HG02973 (cell line): ENCODE data around the gene AQP1.

Experiments used
- ATAC-seq: cut with Tn5 transposase; IDR thresholded peaks from one replicate; pipeline ENCODE4 v1.9.1; 2021; ENCODE audit warnings: moderate library complexity; ENCODE audit not compliant: unreplicated experiment

AQP1 gene

GRCh38 chr7:30933124-30933974, 21.7 kb downstream of the AQP1 start:
- no peak for ATAC-seq

- ATAC-seq = no peak
These were observed 22.6 kb downstream of the AQP1 start for GRCh38 chr7:30934225-30934624.

GRCh38 chr7:30934732-30935568, 23.3 kb downstream of the AQP1 start:
- no peak for ATAC-seq

GRCh38 chr7:30935569-30935877, 23.9 kb downstream of the AQP1 start:
- ATAC-seq = no peak

- ATAC-seq = no peak
These were observed 25.1 kb downstream of the AQP1 start for GRCh38 chr7:30936650-30937245.

GRCh38 chr7:30937416-30937815, 25.8 kb downstream of the AQP1 start:
- no peak for ATAC-seq

GRCh38 chr7:30938435-30939316, 27.0 kb downstream of the AQP1 start:
- peak; percentile 75 for ATAC-seq

- no peak for ATAC-seq
These were observed 30.1 kb downstream of the AQP1 start for GRCh38 chr7:30941582-30942323.

- no peak for ATAC-seq
These were observed 38.5 kb downstream of the AQP1 start for GRCh38 chr7:30950197-30950596.

GRCh38 chr7:30954914-30955313, 43.3 kb downstream of the AQP1 start:
- ATAC-seq = no peak

GRCh38 chr7:30956704-30957103, 45.1 kb downstream of the AQP1 start:
- no peak for ATAC-seq

GRCh38 chr7:30963842-30964241, 52.2 kb downstream of the AQP1 start, which contains the start of gene GHRHR:
Gene GHRHR (plus strand): TSS chr7:30963953. CDS start chr7:30964069, 116 bp downstream.
- no peak for ATAC-seq

GRCh38 chr7:30965372-30965771, 53.7 kb downstream of the AQP1 start:
- ATAC-seq = no peak

GRCh38 chr7:30965883-30966282, 54.2 kb downstream of the AQP1 start:
- ATAC-seq = no peak

- no peak for ATAC-seq
These were observed 56.6 kb downstream of the AQP1 start for GRCh38 chr7:30968294-30968693.

- ATAC-seq = no peak
These were observed 57.3 kb downstream of the AQP1 start for GRCh38 chr7:30968747-30969603.

GRCh38 chr7:30969604-30969970, 57.9 kb downstream of the AQP1 start:
- ATAC-seq = no peak

GRCh38 chr7:30970074-30970473, 58.4 kb downstream of the AQP1 start:
- no peak for ATAC-seq

- ATAC-seq = no peak
These were observed 59.0 kb downstream of the AQP1 start for GRCh38 chr7:30970594-30971094.
